Brain microvascular endothelial cell (primary cell): ENCODE measurements around the gene CRNKL1.

ENCODE experiments used
- DNase-seq: peaks from one replicate; pipeline ENCODE4 v3.0.0-alpha.2; 2020
- H3K27ac ChIP-seq: fragments of 250-450 bp; sonication (Bioruptor Pico); 2 replicates; pipeline ENCODE4 v1.5.1; 2020; ENCODE audit warnings: mild to moderate bottlenecking, moderate library complexity
- H3K27me3 ChIP-seq: fragments of 250-450 bp; sonication (Bioruptor Pico); replicated peaks from 2 replicates; pipeline ENCODE4 v1.5.1; 2020; ENCODE audit warnings: mild to moderate bottlenecking
- H3K36me3 ChIP-seq: fragments of 250-450 bp; sonication (Bioruptor Pico); replicated peaks from 2 replicates; pipeline ENCODE4 v1.5.1; 2020; ENCODE audit warnings: mild to moderate bottlenecking
- H3K4me3 ChIP-seq: 2 replicates; pipeline ENCODE4 v1.5.1; 2011; ENCODE audit warnings: low read depth, mild to moderate bottlenecking, control low read depth, low read length, moderate library complexity
- in situ Hi-C: cut with HindIII; loops from 2 replicates; pipeline ENCODE4 v1.10.0; 2017; ENCODE audit warnings: low sequenced_read_pairs, low pct_ligation_motif_present
- TF ChIP-seq, protein P1 (sequence below): IDR thresholded peaks from 2 replicates; pipeline ENCODE4 v1.5.1; 2011; ENCODE audit warnings: low read depth, mild to moderate bottlenecking, moderate library complexity, low read length, control low read depth, inconsistent platforms; ENCODE audit errors: missing control alignments

CRNKL1 gene

DNA sequence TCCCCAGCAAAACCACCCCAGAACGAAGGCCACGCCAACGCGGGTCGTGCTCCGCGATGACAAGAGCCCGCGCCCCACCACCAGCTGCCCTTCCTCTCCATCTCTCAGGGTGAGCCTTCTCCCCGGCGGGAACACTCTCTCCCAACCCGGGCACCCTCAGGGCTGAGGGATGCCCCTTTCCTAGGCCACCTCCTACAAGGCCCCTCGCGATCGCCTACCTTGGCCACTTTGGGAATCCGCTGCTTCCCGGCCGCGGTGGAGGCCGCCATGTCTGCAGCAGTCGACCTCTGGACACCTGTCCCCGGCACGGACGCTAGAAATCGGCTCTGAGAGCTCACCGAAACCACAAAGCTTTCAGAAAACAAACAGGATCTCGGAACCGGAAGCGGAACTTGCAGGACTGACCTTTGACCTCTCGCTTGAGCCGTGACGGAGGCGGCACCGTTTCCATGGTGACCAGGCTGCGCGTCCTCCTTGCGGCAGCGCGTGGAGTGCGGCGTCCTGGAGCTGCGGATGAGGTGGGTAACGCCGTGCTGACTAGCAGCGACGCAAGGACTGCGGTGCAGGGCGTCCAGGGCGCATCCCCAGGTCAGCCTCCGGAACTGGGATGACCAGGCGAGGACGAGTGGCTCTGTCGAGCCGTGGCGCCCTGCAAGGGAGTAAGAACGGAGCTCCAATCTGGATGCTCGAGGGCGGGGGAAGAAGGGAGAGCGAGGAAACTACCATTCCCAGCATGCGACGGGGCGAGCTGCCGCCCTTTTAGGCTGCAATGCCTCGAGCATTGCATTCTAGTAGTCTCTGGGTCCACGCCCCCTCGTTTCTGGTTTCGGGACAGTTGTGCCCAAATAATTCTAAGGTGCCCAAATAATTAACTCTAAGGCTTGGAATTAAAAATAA, at the start of gene CRNKL1, which contains the start of gene CFAP61:
TSS of gene CRNKL1 (minus strand) at position 393 of the 897 bp plus-strand sequence. CDS start at position 269, 124 bp downstream.
TSS of gene CFAP61 (plus strand) at position 459 of the 897 bp plus-strand sequence. CDS start 4,122 bp downstream, outside the sequence.
- H3K4me3 ChIP-seq: peak within 1 kb of the TSS; percentile 93
- TF ChIP-seq, protein P1, sequence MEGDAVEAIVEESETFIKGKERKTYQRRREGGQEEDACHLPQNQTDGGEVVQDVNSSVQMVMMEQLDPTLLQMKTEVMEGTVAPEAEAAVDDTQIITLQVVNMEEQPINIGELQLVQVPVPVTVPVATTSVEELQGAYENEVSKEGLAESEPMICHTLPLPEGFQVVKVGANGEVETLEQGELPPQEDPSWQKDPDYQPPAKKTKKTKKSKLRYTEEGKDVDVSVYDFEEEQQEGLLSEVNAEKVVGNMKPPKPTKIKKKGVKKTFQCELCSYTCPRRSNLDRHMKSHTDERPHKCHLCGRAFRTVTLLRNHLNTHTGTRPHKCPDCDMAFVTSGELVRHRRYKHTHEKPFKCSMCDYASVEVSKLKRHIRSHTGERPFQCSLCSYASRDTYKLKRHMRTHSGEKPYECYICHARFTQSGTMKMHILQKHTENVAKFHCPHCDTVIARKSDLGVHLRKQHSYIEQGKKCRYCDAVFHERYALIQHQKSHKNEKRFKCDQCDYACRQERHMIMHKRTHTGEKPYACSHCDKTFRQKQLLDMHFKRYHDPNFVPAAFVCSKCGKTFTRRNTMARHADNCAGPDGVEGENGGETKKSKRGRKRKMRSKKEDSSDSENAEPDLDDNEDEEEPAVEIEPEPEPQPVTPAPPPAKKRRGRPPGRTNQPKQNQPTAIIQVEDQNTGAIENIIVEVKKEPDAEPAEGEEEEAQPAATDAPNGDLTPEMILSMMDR: no peak
- H3K27ac ChIP-seq: peak within 1 kb of the TSS; percentile 59
- DNase-seq: peak; percentile 94
- peaks cover 19% of the 10 kb centered on the region for H3K36me3 ChIP-seq
- in situ Hi-C loops: no loop called here
- H3K27me3 ChIP-seq: no peaks in the 10 kb centered on the region

DNA sequence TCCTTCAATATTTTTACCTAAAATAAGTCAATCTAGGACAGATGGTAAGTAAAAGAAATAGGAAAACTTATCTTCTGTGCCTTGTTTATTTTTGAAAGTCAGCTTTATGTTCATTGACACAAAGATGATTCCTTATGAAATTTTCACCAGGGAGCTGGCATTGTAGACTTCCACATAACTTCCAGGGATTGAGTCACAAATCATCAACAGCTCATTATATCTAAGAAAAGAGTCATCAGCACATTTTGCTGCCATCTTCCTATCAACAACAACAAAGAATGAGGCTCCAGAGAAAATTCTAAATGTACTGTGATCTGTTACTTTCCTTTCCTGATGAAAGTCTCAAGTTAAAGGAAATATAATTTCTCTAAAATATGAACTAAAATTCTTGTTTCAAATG, 48.6 kb upstream of the CRNKL1 start:
- DNase-seq: no peak
- Histone ChIP-seq H3K4me3 (no peak overlapping the region), H3K27ac (no peak overlapping the region), H3K27me3 (no peaks in the 10 kb centered on the region), H3K36me3 (no peaks in the 10 kb centered on the region)
- TF ChIP-seq, protein P1: no peak
- in situ Hi-C loops: no loop called here

- Histone ChIP-seq H3K4me3 (no peak overlapping the region), H3K27ac (no peak overlapping the region), H3K27me3 (no peaks in the 10 kb centered on the region), H3K36me3 (no peaks in the 10 kb centered on the region)
- TF ChIP-seq, protein P1: no peak
- in situ Hi-C loops: no loop called here
- DNase-seq: no peak
Observed at GRCh38 chr20:20096421-20096820, 44.2 kb upstream of the CRNKL1 start.

DNA sequence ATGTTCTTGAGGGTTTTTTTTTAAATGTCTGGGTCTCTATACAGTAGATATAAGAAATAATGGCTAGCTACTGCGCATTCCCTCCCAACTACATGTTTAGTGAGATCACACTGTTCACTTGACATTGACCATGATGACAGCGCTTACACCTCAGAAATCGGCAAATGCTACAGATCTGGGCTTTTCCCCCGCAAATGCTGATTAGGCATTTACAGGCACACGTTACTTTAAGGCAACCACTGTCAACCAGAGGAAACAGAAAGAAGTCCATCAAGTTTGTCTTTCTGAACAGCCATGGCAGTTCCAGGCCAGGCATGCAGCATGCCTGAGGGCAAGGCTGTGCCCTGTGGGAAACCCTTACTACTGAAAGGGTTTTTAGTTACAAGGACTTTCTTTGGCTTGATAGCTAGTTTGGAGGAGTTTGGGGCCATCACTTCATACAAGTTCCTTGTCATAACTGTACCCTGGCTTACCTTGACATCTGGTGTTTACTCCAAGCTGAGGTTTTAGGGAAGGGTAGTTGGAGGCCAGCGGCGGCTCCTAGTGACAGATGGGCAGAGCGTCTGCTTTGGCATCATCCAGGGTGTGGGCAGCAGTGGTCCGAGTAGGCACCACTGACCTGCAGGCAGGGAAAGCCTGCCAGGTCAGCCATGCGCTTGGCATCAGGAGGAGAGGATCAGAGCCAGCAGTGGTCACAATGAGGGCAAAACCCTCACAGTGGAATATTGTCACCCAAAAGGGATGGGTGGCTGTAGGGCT, 43.0 kb upstream of the CRNKL1 start:
- no peak for DNase-seq
- TF ChIP-seq, protein P1: no peak

GRCh38 chr20:20094410-20094809, 42.1 kb upstream of the CRNKL1 start:
- Histone ChIP-seq H3K4me3 (no peak overlapping the region), H3K27me3 (no peaks in the 10 kb centered on the region), H3K27ac (no peak overlapping the region), H3K36me3 (no peaks in the 10 kb centered on the region)
- TF ChIP-seq, protein P1: no peak
- no peak for DNase-seq
- in situ Hi-C loops: no loop called here

More for the DNA sequence above, 43.0 kb upstream of the CRNKL1 start:
- no peak overlapping the region for H3K4me3 ChIP-seq
- H3K27ac ChIP-seq: no peak overlapping the region
- in situ Hi-C loops: no loop called here
- no peaks in the 10 kb centered on the region for H3K36me3 ChIP-seq
- H3K27me3 ChIP-seq: no peaks in the 10 kb centered on the region
